H1 (cell line): ENCODE data around the gene UGT1A7. TPM values are rescaled to one million over a fixed set of nuclear protein-coding genes. Genes with fewer than 3 reads are reported as not detected.

Source experiments
- ASH2L ChIP-seq: fragments of 200-600, 300-600 bp; sonication (generic); IDR thresholded peaks from one replicate; pipeline ENCODE4 v1.7.1; 2017; ENCODE audit warnings: low read length
- ATF3 ChIP-seq: IDR thresholded peaks from 2 replicates; pipeline ENCODE4 v1.6.1; 2011; ENCODE audit warnings: low read depth, mild to moderate bottlenecking, low read length; ENCODE audit not compliant: insufficient read depth
- CTBP2 ChIP-seq: IDR thresholded peaks from 2 replicates; pipeline ENCODE4 v1.7.0; 2011; ENCODE audit warnings: borderline replicate concordance, mild to moderate bottlenecking, moderate library complexity, mixed read lengths, low read length; ENCODE audit not compliant: insufficient read depth, insufficient read length
- EGR1 ChIP-seq: IDR thresholded peaks from 2 replicates; pipeline ENCODE4 v1.6.1; 2011; ENCODE audit warnings: low read depth, low read length, borderline replicate concordance
- FOSL1 ChIP-seq: IDR thresholded peaks from 2 replicates; pipeline ENCODE4 v1.6.1; 2011; ENCODE audit warnings: mild to moderate bottlenecking, low read depth, low read length, moderate library complexity; ENCODE audit not compliant: insufficient read depth
- GABPA ChIP-seq: IDR thresholded peaks from 2 replicates; pipeline ENCODE4 v1.6.1; 2011; ENCODE audit warnings: mild to moderate bottlenecking, low read length, moderate library complexity, borderline replicate concordance; ENCODE audit not compliant: insufficient read depth
- HDAC2 ChIP-seq, 2 experiments: fragments of 300-600 bp in 1 of 2; sonication (generic) in 1 of 2; IDR thresholded peaks; 2 replicates each; pipeline ENCODE4 v1.6.1; 2011 to 2012; ENCODE audit warnings: low read depth in 2 of 2, low read length in 2 of 2, mild to moderate bottlenecking in 2 of 2, moderate library complexity in 2 of 2, borderline replicate concordance in 1 of 2, inconsistent platforms in 1 of 2
- KDM4A ChIP-seq: IDR thresholded peaks from one replicate; pipeline ENCODE4 v1.7.1; 2012; ENCODE audit warnings: low read depth, mild to moderate bottlenecking, moderate library complexity, low read length, inconsistent platforms; ENCODE audit not compliant: severe bottlenecking
- RBBP5 ChIP-seq: IDR thresholded peaks from 2 replicates; pipeline ENCODE4 v1.7.1; 2012; ENCODE audit warnings: low read depth, mild to moderate bottlenecking, inconsistent platforms, low read length, moderate library complexity, borderline replicate concordance
- RXRA ChIP-seq: IDR thresholded peaks from 2 replicates; pipeline ENCODE4 v1.6.1; 2011; ENCODE audit warnings: low read depth, mild to moderate bottlenecking, low read length, moderate library complexity; ENCODE audit not compliant: insufficient read depth
- SAP30 ChIP-seq: fragments of 300-600 bp; sonication (generic); IDR thresholded peaks from 2 replicates; pipeline ENCODE4 v1.7.1; 2012; ENCODE audit warnings: low read length, moderate library complexity, mild to moderate bottlenecking, inconsistent platforms; ENCODE audit not compliant: insufficient read depth, insufficient replicate concordance
- SIRT6 ChIP-seq: IDR thresholded peaks from one replicate; pipeline ENCODE4 v1.7.1; 2012; ENCODE audit warnings: low read length, inconsistent platforms
- SIX5 ChIP-seq: IDR thresholded peaks from 2 replicates; pipeline ENCODE4 v1.6.1; 2011; ENCODE audit warnings: mild to moderate bottlenecking, low read depth, low read length
- polyA plus RNA-seq, 7 experiments: library from polyadenylated mRNA; depleted of rRNA in 3 of 7; stranded (reverse) in 5 of 7; unstranded in 2 of 7; fragments of >200 nt in 5 of 7; fragments of 200-250 nt in 2 of 7; gene quantifications; 1 replicate in 5 of 7; 2 replicates in 1 of 7; 4 replicates in 1 of 7; pipeline versions ENCODE4 v1.2.1 to v1.2.3, GENCODE V29; 2011 to 2013; ENCODE audit warnings: missing spikeins in 2 of 7, mixed read lengths in 2 of 7
- total RNA-seq: library from RNA; stranded (reverse); fragmentation: NEBNext Ultra II Directional; extraction: Animal tissue kit (Norgen Biotek cat#: 25700); gene quantifications from 2 replicates; pipeline ENCODE4 v1.2.1, GENCODE V29; 2021

Gene UGT1A7
- total and polyA plus RNA-seq, 2 of the 8 experiments (the other 6 are each of a cell fraction or from before 2014, with no cell fraction given) = not detected

- no peak for TF ChIP-seq CTBP2
- no peak for TF ChIP-seq SAP30
- no peak for TF ChIP-seq RXRA
- TF ChIP-seq SIX5 = no peak
- TF ChIP-seq RBBP5 = no peak
- TF ChIP-seq FOSL1 = no peak
- TF ChIP-seq HDAC2 (IDR thresholded peaks at IDR 0.05; ENCODE audit: borderline replicate concordance in 1 of 2, low read depth in 2 of 2, low read length in 2 of 2) = no peak
- no peak for TF ChIP-seq SIRT6
- TF ChIP-seq EGR1 = no peak
- TF ChIP-seq GABPA = no peak
- TF ChIP-seq KDM4A = no peak
- no peak for TF ChIP-seq ASH2L
- TF ChIP-seq ATF3 = no peak
Observed at GRCh38 chr2:233673896-233674295, 7.8 kb upstream of the UGT1A7 start (continued).
